Left lung (tissue), 10 donors: Measurements from ENCODE around the gene LAMA2. TPM values are rescaled to one million over a fixed set of nuclear protein-coding genes. Genes with fewer than 3 reads are reported as not detected.

ENCODE experiments used
- ATAC-seq: fragments of 200-7000 bp; cut with Tn5 transposase; one replicate; pipeline ENCODE4 v1.9.1; 2020; ENCODE audit warnings: moderate library complexity
- DNase-seq, 4 donors: peaks; one replicate each; pipeline ENCODE4 v3.0.0-alpha.2; 2013 to 2020
- H3K27ac ChIP-seq, 2 donors: fragments of 200-600 bp; sonication (generic) in 1 of 2; one replicate each; pipeline versions ENCODE4 v1.5.0 to v1.8.0; 2020 to 2021
- H3K27me3 ChIP-seq, 2 donors: fragments of 200-600 bp; sonication (generic) in 1 of 2; one replicate each; pipeline versions ENCODE4 v1.5.0 to v1.8.0; 2020 to 2021
- H3K36me3 ChIP-seq, 2 donors: fragments of 200-600 bp; sonication (generic) in 1 of 2; one replicate each; pipeline versions ENCODE4 v1.5.0 to v1.8.0; 2020 to 2021
- H3K4me1 ChIP-seq, 2 donors: fragments of 200-600 bp; one replicate each; pipeline ENCODE4 v1.8.0; 2021
- H3K4me3 ChIP-seq, 2 donors: fragments of 200-600 bp; sonication (generic) in 1 of 2; one replicate each; pipeline versions ENCODE4 v1.5.0 to v1.8.0; 2020 to 2021; ENCODE audit warnings: mild to moderate bottlenecking in 1 of 2
- H3K9me3 ChIP-seq, 2 donors: fragments of 200-600 bp; sonication (generic) in 1 of 2; one replicate each; pipeline versions ENCODE4 v1.5.0 to v1.8.0; 2020 to 2021
- CTCF ChIP-seq, 2 donors: fragments of 200-600 bp; sonication (generic) in 1 of 2; IDR thresholded peaks; one replicate each; pipeline versions ENCODE4 v1.5.0 to v1.8.0; 2021; ENCODE audit warnings: antibody characterized with exemption in 2 of 2
- intact Hi-C, 2 donors: fragments of 100-400 bp; cut with DNase I; formaldehyde crosslinking; loops; one replicate each; pipeline versions ENCODE4 v1.11.2 to v1.14.2; 2022
- polyA plus RNA-seq, 6 donors: library from polyadenylated mRNA; unstranded; fragments of 120-200 nt; gene quantifications; one replicate each; pipeline ENCODE4 v1.2.1, GENCODE V29; 2013; ENCODE audit not compliant: insufficient read length in 6 of 6
- total RNA-seq, 2 donors: library from RNA; stranded (reverse); fragmentation: NEBNext Ultra II Directional; extraction: Animal tissue kit (Norgen Biotek cat#: 25700); gene quantifications; one replicate each; pipeline ENCODE4 v1.2.1, GENCODE V29; 2021
- donor health status: DM: no; HTN: yes; CAD: no.
- donor health status: DM: no; HTN: no; CAD: no.

The LAMA2 gene
- total and polyA plus RNA-seq, 8 donors = 32.7 to 91.7 (median 64.7) TPM

GRCh38 chr6:129008591-129008990, 125.7 kb downstream of the LAMA2 start:
- no peaks in the 10 kb centered on the region for H3K27me3 ChIP-seq
- no peak for DNase-seq
- no peaks in the 10 kb centered on the region for H3K4me1 ChIP-seq
- H3K4me3 ChIP-seq = no peak overlapping the region
- H3K27ac ChIP-seq = no peak overlapping the region
- ATAC-seq = no peak
- intact Hi-C loops = no loop called here
- no peak for TF ChIP-seq CTCF (IDR thresholded peaks at IDR 0.05)
- no peaks in the 10 kb centered on the region for H3K36me3 ChIP-seq
- no peaks in the 10 kb centered on the region for H3K9me3 ChIP-seq

- ATAC-seq (no peak), DNase-seq (no peak)
- Histone ChIP-seq H3K4me3 (no peak overlapping the region), H3K4me1 (no peaks in the 10 kb centered on the region), H3K9me3 (no peaks in the 10 kb centered on the region), H3K27ac (no peak overlapping the region), H3K27me3 (no peaks in the 10 kb centered on the region), H3K36me3 (no peaks in the 10 kb centered on the region)
- TF ChIP-seq CTCF (IDR thresholded peaks at IDR 0.05) = no peak
- intact Hi-C loops = no loop called here
Measured at GRCh38 chr6:129009851-129010250, 126.9 kb downstream of the LAMA2 start.

GRCh38 chr6:129014302-129014701, 131.4 kb downstream of the LAMA2 start:
- Histone ChIP-seq H3K36me3 (no peaks in the 10 kb centered on the region), H3K4me3 (no peak overlapping the region), H3K27me3 (no peaks in the 10 kb centered on the region), H3K27ac (no peak overlapping the region), H3K4me1 (no peaks in the 10 kb centered on the region), H3K9me3 (no peaks in the 10 kb centered on the region)
- DNase-seq (no peak), ATAC-seq (no peak)
- intact Hi-C loops = no loop called here
- no peak for TF ChIP-seq CTCF (IDR thresholded peaks at IDR 0.05)

GRCh38 chr6:129015721-129016120, 132.8 kb downstream of the LAMA2 start:
- no peak for ATAC-seq
- no peaks in the 10 kb centered on the region for H3K27me3 ChIP-seq
- TF ChIP-seq CTCF (IDR thresholded peaks at IDR 0.05) = no peak

GRCh38 chr6:129016844-129017243, 133.9 kb downstream of the LAMA2 start:
- Histone ChIP-seq H3K36me3 (no peaks in the 10 kb centered on the region), H3K27ac (no peak overlapping the region), H3K4me1 (no peaks in the 10 kb centered on the region), H3K9me3 (no peaks in the 10 kb centered on the region), H3K4me3 (no peak overlapping the region), H3K27me3 (no peaks in the 10 kb centered on the region)
- ATAC-seq (no peak), DNase-seq (no peak)
- intact Hi-C loops = no loop called here
- no peak for TF ChIP-seq CTCF (IDR thresholded peaks at IDR 0.05)

More at GRCh38 chr6:129015721-129016120, 132.8 kb downstream of the LAMA2 start:
- intact Hi-C loops = no loop called here
- DNase-seq = no peak
- H3K4me3 ChIP-seq = no peak overlapping the region
- H3K4me1 ChIP-seq = no peaks in the 10 kb centered on the region
- no peaks in the 10 kb centered on the region for H3K9me3 ChIP-seq
- H3K27ac ChIP-seq = no peak overlapping the region
- H3K36me3 ChIP-seq = no peaks in the 10 kb centered on the region
